Measurements from ENCODE around the gene GCAT. TPM values are rescaled to one million over a fixed set of nuclear protein-coding genes. Genes with fewer than 3 reads are reported as not detected.

The GCAT gene
- total RNA-seq (2014; rRNA removed; shearing (Covaris generic); ENCODE audit: low replicate concordance): 33.4 and 42.3 TPM in 2 replicates

DNA sequence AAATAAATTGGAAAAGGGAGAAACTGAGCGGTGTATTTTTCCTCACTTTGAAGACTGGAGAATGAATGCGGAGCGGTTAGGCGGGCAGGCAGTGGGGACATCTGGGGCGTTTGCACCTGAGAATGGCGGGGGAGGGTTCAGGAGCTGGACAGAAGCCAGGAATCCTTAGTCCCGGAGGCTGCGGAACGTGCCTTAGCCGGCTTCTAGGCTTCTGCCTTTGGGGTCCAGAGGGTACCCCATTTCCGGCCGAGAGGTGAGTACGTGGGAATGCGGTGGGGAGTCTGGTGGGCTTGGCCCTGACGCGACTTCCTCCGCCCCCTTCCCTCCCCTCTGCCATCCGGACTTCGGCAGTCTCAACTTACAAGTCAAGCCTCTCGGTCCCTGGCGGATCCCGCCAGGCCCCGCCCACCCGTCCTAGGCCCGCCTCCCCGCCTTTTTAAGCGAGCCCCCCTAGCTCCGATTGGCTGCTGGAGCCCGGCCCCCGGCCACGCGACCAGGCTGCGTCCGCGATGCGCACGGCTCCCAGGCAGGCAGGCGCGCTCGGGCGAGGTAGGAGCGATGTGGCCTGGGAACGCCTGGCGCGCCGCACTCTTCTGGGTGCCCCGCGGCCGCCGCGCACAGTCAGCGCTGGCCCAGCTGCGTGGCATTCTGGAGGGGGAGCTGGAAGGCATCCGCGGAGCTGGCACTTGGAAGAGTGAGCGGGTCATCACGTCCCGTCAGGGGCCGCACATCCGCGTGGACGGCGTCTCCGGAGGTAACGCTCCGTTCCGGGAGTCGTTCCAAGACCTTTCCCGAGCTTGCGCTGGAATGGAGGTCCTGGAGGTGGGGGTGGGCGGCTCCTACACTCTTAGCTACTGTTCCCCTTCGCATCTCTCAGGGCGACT lies at the start of gene GCAT:
TSS of gene GCAT (plus strand) at position 525 of the 884 bp plus-strand sequence. CDS start at position 559, 34 bp downstream.
- DNase-seq (ENCODE audit: low read depth): peak; percentile 94
- in situ Hi-C loops (cut with HindIII; ENCODE audit: low pct_unique_long_range_greater_than_20kb, low sequenced_read_pairs): no loop called here

GRCh38 chr22:37758694-37759093 lies 49.0 kb upstream of the GCAT start:
- DNase-seq (ENCODE audit: low read depth): no peak
- in situ Hi-C loops (cut with HindIII; ENCODE audit: low pct_unique_long_range_greater_than_20kb, low sequenced_read_pairs): no loop called here

DNA sequence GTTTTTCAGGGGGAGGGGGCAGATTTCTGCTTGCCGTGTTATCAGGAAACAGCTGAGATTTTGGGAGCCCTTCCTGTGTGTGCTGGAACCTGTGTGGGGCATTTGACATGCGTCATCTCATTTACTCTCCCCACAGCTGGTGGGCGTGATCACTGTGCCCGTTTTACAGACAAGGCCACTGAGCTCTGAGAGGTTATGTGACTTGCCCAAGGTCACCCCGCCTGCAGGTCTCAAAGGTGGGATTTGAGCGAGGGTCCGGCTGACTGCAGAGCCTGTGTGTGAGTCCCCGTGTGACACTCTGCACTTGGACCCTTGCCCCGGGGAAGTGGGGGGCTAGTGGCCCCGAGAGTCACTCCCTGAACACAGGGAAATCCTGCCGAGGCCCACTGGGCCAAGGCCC lies 48.5 kb upstream of the GCAT start:
- DNase-seq (ENCODE audit: low read depth): no peak
- in situ Hi-C loops (cut with HindIII; ENCODE audit: low pct_unique_long_range_greater_than_20kb, low sequenced_read_pairs): no loop called here

DNA sequence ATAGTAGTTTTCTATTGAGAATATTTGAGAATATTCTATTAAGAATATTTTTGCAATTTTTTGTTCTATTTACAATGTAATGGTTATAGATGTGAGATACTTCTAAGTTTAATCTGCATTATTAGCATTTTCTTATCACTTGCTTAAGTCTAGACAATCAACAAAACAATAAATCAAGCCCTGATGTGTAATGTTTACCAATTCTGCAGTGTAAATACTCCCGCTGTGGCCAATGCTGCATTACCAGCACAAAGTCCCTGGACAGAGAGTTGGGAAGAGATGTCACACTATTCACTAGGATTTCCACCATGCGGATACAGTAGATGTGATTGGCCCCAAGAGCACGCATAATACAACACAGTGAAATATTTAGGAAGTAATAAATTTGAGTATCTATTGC lies 47.6 kb upstream of the GCAT start:
- no peak for DNase-seq (ENCODE audit: low read depth)
- in situ Hi-C loops (cut with HindIII; ENCODE audit: low pct_unique_long_range_greater_than_20kb, low sequenced_read_pairs): no loop called here

DNA sequence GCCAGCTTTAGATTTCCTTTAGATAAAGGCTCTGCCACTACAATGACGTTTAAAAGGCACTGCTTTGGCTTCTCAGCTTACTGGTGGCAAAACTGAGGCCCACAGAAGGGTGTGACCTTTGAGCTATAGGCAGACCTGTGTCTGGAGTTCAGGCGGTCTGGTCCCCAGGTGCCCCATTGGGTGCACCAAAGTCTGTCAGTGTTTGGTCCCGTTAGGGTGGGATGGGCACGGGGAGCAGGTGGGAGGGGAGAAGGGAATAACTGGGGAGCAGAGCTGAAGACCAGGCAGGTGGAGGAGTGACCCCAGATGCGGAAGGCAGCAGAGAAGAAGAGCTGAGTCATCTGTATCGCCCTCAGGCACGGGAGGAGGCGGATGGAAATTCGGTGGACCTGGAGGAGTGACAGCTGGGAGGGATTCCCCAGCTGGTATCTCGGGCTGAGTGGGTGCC lies 45.3 kb upstream of the GCAT start:
- DNase-seq (ENCODE audit: low read depth): no peak
- in situ Hi-C loops (cut with HindIII; ENCODE audit: low pct_unique_long_range_greater_than_20kb, low sequenced_read_pairs): no loop called here

GRCh38 chr22:37763012-37763411 lies 44.7 kb upstream of the GCAT start:
- DNase-seq (ENCODE audit: low read depth): no peak
- in situ Hi-C loops (cut with HindIII; ENCODE audit: low pct_unique_long_range_greater_than_20kb, low sequenced_read_pairs): no loop called here

DNA sequence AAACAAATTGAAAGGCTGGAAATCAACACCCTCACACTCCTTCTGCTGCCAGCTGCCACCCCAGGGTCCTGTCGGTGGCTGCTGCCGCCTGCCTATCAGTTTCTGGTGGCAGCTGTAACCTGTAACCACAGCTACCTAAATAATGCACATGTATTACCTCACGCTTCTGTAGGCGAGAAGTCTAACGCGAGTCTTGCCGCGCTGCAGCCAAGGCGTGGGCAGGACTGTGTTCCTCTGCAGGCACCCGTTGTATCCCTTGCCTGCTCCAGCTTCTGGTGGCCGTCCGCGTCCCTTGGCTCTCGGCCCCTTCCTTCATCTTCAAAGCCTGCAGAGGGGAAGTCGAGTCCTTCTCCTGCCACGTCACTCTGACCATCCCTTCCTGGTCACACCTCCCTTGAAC lies 44.1 kb upstream of the GCAT start:
- no peak for DNase-seq (ENCODE audit: low read depth)
- in situ Hi-C loops (cut with HindIII; ENCODE audit: low pct_unique_long_range_greater_than_20kb, low sequenced_read_pairs): no loop called here

- in situ Hi-C loops (cut with HindIII; ENCODE audit: low pct_unique_long_range_greater_than_20kb, low sequenced_read_pairs): no loop called here
Measured at GRCh38 chr22:37764622-37765021, 43.1 kb upstream of the GCAT start.

GRCh38 chr22:37765498-37765897 lies 42.2 kb upstream of the GCAT start:
- DNase-seq (ENCODE audit: low read depth): no peak
- in situ Hi-C loops (cut with HindIII; ENCODE audit: low pct_unique_long_range_greater_than_20kb, low sequenced_read_pairs): no loop called here

More at GRCh38 chr22:37764622-37765021, 43.1 kb upstream of the GCAT start:
- no peak for DNase-seq (ENCODE audit: low read depth)

- in situ Hi-C loops (cut with HindIII; ENCODE audit: low pct_unique_long_range_greater_than_20kb, low sequenced_read_pairs): no loop called here
Measured at GRCh38 chr22:37765953-37766576, 41.7 kb upstream of the GCAT start.

DNA sequence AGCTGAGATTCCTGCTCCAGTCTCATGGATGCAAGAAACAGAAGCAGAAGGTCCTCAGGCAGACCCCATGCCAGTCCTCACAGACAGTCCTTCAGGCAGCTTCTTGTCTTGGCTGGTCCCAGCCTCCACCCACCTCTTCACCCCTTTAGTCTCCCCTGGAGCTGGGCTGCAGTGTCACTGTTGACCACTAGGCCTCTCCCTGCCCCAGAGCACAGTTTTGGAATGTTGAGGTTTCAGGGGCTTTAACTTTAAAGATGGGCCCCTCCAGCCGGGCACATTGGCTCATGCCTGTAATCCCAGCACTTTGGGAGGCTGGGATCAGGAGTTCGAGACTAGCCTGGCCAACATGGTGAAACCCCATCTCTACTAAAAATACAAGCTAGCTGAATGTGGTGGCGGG lies 39.5 kb upstream of the GCAT start:
- no peak for DNase-seq (ENCODE audit: low read depth)
- in situ Hi-C loops (cut with HindIII; ENCODE audit: low pct_unique_long_range_greater_than_20kb, low sequenced_read_pairs): no loop called here

More at GRCh38 chr22:37765953-37766576, 41.7 kb upstream of the GCAT start:
- no peak for DNase-seq (ENCODE audit: low read depth)

DNA sequence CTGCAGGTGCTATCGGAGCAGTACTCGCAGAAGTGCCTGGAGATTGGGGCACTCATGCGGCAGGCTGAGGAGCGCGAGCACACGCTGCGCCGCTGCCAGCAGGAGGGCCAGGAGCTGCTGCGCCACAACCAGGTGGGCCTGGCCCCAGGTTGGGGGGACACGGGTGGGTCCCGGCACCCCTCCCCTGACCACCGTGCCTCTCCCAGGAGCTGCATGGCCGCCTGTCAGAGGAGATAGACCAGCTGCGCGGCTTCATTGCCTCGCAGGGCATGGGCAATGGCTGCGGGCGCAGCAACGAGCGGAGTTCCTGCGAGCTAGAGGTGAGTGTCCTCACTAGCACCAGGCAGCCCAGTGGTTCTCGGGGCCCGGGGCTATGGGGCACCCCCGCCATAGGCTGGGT lies 38.7 kb upstream of the GCAT start:
- in situ Hi-C loops (cut with HindIII; ENCODE audit: low pct_unique_long_range_greater_than_20kb, low sequenced_read_pairs): no loop called here

GRCh38 chr22:37771081-37771480 lies 36.7 kb upstream of the GCAT start:
- in situ Hi-C loops (cut with HindIII; ENCODE audit: low pct_unique_long_range_greater_than_20kb, low sequenced_read_pairs): no loop called here

More for the DNA sequence above, 38.7 kb upstream of the GCAT start:
- no peak for DNase-seq (ENCODE audit: low read depth)

GRCh38 chr22:37771702-37772427 lies 35.9 kb upstream of the GCAT start:
- in situ Hi-C loops (cut with HindIII; ENCODE audit: low pct_unique_long_range_greater_than_20kb, low sequenced_read_pairs): no loop called here
- DNase-seq (ENCODE audit: low read depth): no peak

More at GRCh38 chr22:37771081-37771480, 36.7 kb upstream of the GCAT start:
- no peak for DNase-seq (ENCODE audit: low read depth)

DNA sequence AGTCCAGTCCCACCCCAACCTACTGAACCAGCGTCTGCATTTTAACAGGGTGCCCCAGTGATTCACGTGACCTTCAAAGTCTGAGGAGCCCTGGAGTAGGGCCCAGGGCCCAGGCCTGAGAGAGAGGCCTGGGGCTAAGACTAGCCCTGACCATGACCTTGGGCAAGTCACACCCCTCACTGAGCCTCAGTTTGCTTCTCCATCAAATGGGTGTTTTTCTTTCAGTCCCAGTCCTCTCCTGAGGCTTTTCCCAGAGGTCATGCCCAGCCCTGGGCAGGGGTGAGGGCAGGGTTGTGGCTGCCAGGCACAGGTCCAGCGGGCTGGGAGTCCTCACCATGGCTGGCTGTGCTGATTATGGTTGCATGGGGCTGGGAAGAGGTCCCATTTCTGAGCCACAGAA lies 33.0 kb upstream of the GCAT start:
- no peak for DNase-seq (ENCODE audit: low read depth)
- in situ Hi-C loops (cut with HindIII; ENCODE audit: low pct_unique_long_range_greater_than_20kb, low sequenced_read_pairs): no loop called here

DNA sequence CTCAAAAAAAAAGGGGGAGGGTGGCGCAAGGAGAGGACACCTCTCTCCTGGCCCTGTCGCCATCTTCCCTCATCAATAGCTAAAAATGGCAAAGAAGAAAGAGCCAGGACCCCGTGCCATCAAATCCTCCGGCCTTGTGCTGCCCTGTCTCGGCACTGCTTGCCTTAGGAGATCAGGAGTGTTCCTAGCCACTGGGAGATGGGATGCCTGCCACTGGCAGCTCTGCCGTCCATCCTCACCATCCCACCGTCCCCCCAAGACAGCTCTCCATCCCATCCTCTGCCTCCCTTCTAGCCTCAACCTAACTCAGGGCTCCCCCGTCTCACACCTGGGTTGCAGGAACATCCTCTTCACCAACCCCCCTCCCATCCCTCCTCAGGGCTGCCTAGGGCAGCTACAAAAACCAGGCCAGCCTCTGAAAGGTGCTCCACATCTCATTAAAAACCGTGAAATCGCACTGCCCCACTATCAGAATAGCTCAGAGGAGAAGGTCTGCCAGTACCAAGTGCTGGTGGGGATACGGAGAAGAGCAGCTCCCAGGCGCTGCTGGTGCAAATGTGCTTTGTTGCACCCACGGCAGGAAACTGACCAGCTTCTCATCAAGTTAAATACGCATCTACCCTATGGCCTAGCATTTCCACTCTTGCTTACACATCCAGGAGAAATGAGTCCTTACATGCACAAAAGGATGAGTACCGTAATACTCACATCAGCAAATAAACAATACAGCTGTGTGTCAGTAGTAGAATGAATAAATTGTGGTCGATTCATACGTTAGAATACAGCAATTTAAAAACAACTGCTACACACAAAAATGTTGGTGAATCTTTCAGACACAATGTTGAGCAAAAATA lies 31.7 kb upstream of the GCAT start:
- DNase-seq (ENCODE audit: low read depth): no peak
- in situ Hi-C loops (cut with HindIII; ENCODE audit: low pct_unique_long_range_greater_than_20kb, low sequenced_read_pairs): no loop called here

DNA sequence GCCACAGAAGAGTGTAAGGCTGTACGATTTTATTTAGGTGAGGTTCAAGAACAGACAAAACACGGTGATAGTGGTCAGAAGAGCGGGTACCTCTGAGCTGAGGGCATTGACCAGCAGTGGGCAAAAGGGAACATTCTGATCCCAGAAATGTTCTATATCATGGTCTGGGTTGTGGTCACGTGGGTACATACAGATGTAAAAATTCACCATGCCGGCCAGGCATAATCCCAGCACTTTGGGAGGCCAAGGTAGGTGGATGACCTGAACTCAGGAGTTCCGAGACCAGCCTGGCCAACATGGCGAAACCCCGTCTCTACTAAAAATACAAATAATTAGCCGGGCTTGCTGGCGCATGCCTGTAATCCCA lies 31.1 kb upstream of the GCAT start:
- in situ Hi-C loops (cut with HindIII; ENCODE audit: low pct_unique_long_range_greater_than_20kb, low sequenced_read_pairs): no loop called here
- no peak for DNase-seq (ENCODE audit: low read depth)

GRCh38 chr22:37777122-37777687 lies 30.5 kb upstream of the GCAT start:
- in situ Hi-C loops (cut with HindIII; ENCODE audit: low pct_unique_long_range_greater_than_20kb, low sequenced_read_pairs): no loop called here
- DNase-seq (ENCODE audit: low read depth): peak; percentile 99

All from Caki2 (cell line).